ENCODE results near the gene SACS.

GRCh38 chr13:23460309-23460708 is 26.8 kb upstream of the SACS start:
- TF ChIP-seq ZNF274 (IDR thresholded peaks at IDR 0.05; ENCODE audit: low read depth, low read length) (no peak), YY1 (IDR thresholded peaks at IDR 0.05; ENCODE audit: insufficient read depth, insufficient read length) (no peak)
